ENCODE data around the gene FAR2. TPM values are rescaled to one million over a fixed set of nuclear protein-coding genes. Genes with fewer than 3 reads are reported as not detected.
A peak's percentile ranks its signal among the peaks of the same experiment; 100 is the strongest.

The FAR2 gene
- total and polyA plus RNA-seq, 4 donors: 7.1 to 14.4 (median 11.2) TPM

DNA sequence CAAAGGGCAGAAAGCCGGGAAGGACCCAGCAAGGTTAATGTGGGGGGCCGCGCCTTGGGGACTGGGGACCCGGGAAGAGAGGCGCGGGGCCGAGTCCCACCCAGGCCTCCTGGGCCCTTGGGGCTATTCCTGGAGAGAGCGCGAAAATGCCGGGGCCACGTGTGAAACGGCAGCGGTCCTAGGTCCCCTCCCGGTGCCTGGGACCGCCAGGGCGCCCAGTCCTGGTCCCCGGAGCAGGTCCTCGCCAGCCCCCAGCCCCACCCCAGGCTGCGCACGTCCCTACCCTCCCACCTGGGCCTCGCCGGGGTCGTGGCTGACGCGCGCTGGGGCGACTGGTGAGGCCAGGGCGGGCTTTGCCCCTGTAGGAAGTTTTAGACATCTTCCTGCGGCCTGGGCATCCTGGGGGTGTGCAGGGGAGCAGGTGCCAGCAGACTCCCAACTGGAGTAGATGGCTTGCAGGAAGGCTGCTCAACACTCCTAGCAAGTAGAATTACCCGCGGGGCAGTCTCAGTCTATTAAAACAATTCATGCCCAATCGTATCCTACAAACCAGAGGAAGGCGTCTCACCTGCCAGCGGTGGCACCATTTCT, 708 bp downstream of the FAR2 start:
- peak overlapping the region; percentile 80 to 82 for H3K27ac ChIP-seq (ENCODE audit: low read depth in 1 of 2, low read length in 1 of 2)
- peaks cover 0 to 6% (median 0%) of the 10 kb centered on the region in 5 donors for H3K4me1 ChIP-seq (ENCODE audit: control insufficient read depth in 5 of 5, insufficient read depth in 5 of 5, low read length in 5 of 5)
- H3K36me3 ChIP-seq (ENCODE audit: control insufficient read depth in 4 of 4, insufficient read depth in 4 of 4, low read length in 4 of 4): no peaks in the 10 kb centered on the region
- no peak for DNase-seq
- peak overlapping the region; percentile 46 for H3K4me3 ChIP-seq
- 7 to 24% methylated on average over 33 to 34 of the region's 34 CpGs for WGBS, 2 donors
- TF ChIP-seq, protein P1, sequence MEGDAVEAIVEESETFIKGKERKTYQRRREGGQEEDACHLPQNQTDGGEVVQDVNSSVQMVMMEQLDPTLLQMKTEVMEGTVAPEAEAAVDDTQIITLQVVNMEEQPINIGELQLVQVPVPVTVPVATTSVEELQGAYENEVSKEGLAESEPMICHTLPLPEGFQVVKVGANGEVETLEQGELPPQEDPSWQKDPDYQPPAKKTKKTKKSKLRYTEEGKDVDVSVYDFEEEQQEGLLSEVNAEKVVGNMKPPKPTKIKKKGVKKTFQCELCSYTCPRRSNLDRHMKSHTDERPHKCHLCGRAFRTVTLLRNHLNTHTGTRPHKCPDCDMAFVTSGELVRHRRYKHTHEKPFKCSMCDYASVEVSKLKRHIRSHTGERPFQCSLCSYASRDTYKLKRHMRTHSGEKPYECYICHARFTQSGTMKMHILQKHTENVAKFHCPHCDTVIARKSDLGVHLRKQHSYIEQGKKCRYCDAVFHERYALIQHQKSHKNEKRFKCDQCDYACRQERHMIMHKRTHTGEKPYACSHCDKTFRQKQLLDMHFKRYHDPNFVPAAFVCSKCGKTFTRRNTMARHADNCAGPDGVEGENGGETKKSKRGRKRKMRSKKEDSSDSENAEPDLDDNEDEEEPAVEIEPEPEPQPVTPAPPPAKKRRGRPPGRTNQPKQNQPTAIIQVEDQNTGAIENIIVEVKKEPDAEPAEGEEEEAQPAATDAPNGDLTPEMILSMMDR (IDR thresholded peaks at IDR 0.05; ENCODE audit: control extremely low read depth, extremely low read depth): no peak
- no peak for ATAC-seq (ENCODE audit: insufficient read depth, low FRiP score)
- H3K9me3 ChIP-seq (ENCODE audit: control insufficient read depth in 4 of 4, insufficient read depth in 3 of 4, low read length in 3 of 4): no peaks in the 10 kb centered on the region
- peaks cover 0 to 15% (median 14%) of the 10 kb centered on the region in 3 donors for H3K27me3 ChIP-seq (ENCODE audit: control insufficient read depth in 3 of 3, insufficient read depth in 3 of 3, low read length in 2 of 3)
- no peak overlapping the region for H3K9ac ChIP-seq (ENCODE audit: insufficient read depth in 1 of 2, low read length in 2 of 2)

DNA sequence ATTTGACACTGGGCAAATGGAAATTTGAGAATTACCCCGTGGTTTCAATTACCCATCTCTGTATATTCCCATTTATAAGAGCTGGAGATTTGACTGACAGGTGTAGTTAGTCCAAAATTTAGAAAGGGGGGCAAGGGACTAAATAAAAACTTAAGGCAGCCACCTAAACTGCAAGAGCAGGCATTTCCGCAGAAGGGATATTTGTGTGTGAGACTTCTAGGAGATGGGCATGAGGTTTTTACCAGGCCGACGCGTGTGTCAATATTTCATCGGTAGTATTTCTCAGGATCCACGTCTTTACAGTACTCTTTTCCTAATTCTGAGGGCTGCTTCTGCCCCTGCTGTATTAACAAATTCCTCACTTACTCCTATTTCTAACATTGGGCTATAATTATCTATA, 1.4 kb downstream of the FAR2 start:
- H3K4me1 ChIP-seq (ENCODE audit: control insufficient read depth in 5 of 5, insufficient read depth in 5 of 5, low read length in 5 of 5): peaks cover 0 to 6% (median 0%) of the 10 kb centered on the region in 5 donors
- peaks cover 0 to 15% (median 14%) of the 10 kb centered on the region in 3 donors for H3K27me3 ChIP-seq (ENCODE audit: control insufficient read depth in 3 of 3, insufficient read depth in 3 of 3, low read length in 2 of 3)
- DNase-seq (no peak), ATAC-seq (ENCODE audit: insufficient read depth, low FRiP score) (no peak)
- WGBS, 2 donors: 41 to 75% methylated on average over 7 of the region's 7 CpGs
- H3K27ac ChIP-seq (ENCODE audit: low read depth in 1 of 2, low read length in 1 of 2): no peak overlapping the region
- H3K9ac ChIP-seq (ENCODE audit: insufficient read depth in 1 of 2, low read length in 2 of 2): no peak overlapping the region
- H3K36me3 ChIP-seq (ENCODE audit: control insufficient read depth in 4 of 4, insufficient read depth in 4 of 4, low read length in 4 of 4): no peaks in the 10 kb centered on the region
- no peak overlapping the region for H3K4me3 ChIP-seq
- TF ChIP-seq, protein P1 (IDR thresholded peaks at IDR 0.05; ENCODE audit: control extremely low read depth, extremely low read depth): no peak
- H3K9me3 ChIP-seq (ENCODE audit: control insufficient read depth in 4 of 4, insufficient read depth in 3 of 4, low read length in 3 of 4): no peaks in the 10 kb centered on the region

DNA sequence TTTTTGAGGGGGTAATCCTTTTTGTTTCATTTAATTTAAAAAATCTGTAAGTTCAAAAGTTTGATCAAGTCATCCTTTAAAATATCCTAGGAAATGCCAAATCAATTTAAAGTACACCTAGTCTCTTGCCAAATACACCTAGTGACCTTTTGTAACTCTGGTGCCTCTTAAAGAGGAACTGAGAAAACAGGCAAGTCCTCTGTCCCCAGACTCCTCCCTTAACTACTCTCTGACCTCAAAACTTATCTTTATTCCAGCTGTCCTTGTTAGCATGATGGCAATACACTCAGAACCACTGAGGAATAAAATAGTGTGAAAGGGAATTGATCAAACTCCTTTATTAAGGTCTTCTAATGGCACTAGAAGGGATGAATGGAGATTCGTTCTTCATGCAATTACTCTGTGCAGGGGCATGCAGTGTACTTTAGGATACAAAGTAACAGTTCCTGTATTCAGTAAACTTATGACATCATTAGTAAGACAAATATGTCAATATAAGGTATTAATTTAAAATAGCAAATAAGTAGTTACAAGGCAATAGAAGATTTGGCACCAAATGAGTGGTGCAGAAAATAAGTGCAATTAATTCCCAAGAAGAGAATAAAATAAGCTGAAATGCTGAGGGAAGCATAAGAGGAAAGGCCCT, 3.3 kb downstream of the FAR2 start:
- DNase-seq: no peak
- Histone ChIP-seq H3K4me3 (no peak overlapping the region), H3K4me1 (ENCODE audit: control insufficient read depth in 5 of 5, insufficient read depth in 5 of 5, low read length in 5 of 5) (peaks cover 0 to 6% (median 0%) of the 10 kb centered on the region in 5 donors), H3K36me3 (ENCODE audit: control insufficient read depth in 4 of 4, insufficient read depth in 4 of 4, low read length in 4 of 4) (no peaks in the 10 kb centered on the region), H3K9me3 (ENCODE audit: control insufficient read depth in 4 of 4, insufficient read depth in 3 of 4, low read length in 3 of 4) (no peaks in the 10 kb centered on the region), H3K27ac (ENCODE audit: low read depth in 1 of 2, low read length in 1 of 2) (no peak overlapping the region), H3K27me3 (ENCODE audit: control insufficient read depth in 3 of 3, insufficient read depth in 3 of 3, low read length in 2 of 3) (peaks cover 0 to 15% (median 14%) of the 10 kb centered on the region in 3 donors), H3K9ac (ENCODE audit: insufficient read depth in 1 of 2, low read length in 2 of 2) (no peak overlapping the region)
- no peak for ATAC-seq (ENCODE audit: insufficient read depth, low FRiP score)
- TF ChIP-seq, protein P1 (IDR thresholded peaks at IDR 0.05; ENCODE audit: control extremely low read depth, extremely low read depth): no peak
- WGBS, 2 donors: 51 to 56% methylated on average over 1 of the region's 1 CpG

All from lung (tissue), 12 donors.